HG03442 (cell line): Measurements from ENCODE around the gene CASTOR2.
"Not testable (repeated sequence)": the region's sequence is repeated elsewhere in the genome, so short reads cannot be mapped to it uniquely, and the experiment has no call there.

Experiments used
- ATAC-seq: cut with Tn5 transposase; IDR thresholded peaks from one replicate; pipeline ENCODE4 v1.9.1; 2021; ENCODE audit warnings: mild to moderate bottlenecking, moderate library complexity; ENCODE audit not compliant: unreplicated experiment

CASTOR2 gene

GRCh38 chr7:74964511-74965119, at the start of gene CASTOR2:
Gene CASTOR2, plus strand, starts transcription at chr7:74964705. Its CDS starts 281 bp downstream, at chr7:74964986.
- peak; percentile 85 for ATAC-seq

GRCh38 chr7:74922321-74922890, 42.1 kb upstream of the CASTOR2 start:
- ATAC-seq = not testable (repeated sequence)

- not testable (repeated sequence) for ATAC-seq
Observed at GRCh38 chr7:74923644-74924043, 40.9 kb upstream of the CASTOR2 start.

- ATAC-seq = not testable (repeated sequence)
Observed at GRCh38 chr7:74926968-74927367, 37.5 kb upstream of the CASTOR2 start.

GRCh38 chr7:74931563-74932328, 32.8 kb upstream of the CASTOR2 start:
- ATAC-seq = not testable (repeated sequence)

GRCh38 chr7:74939429-74939828, 25.1 kb upstream of the CASTOR2 start:
- not testable (repeated sequence) for ATAC-seq

GRCh38 chr7:74941302-74942069, 23.0 kb upstream of the CASTOR2 start:
- not testable (repeated sequence) for ATAC-seq

GRCh38 chr7:74943923-74944322, 20.6 kb upstream of the CASTOR2 start:
- not testable (repeated sequence) for ATAC-seq

GRCh38 chr7:74947741-74948140, 16.8 kb upstream of the CASTOR2 start:
- not testable (repeated sequence) for ATAC-seq

- not testable (repeated sequence) for ATAC-seq
Observed at GRCh38 chr7:74953774-74954173, 10.7 kb upstream of the CASTOR2 start.

GRCh38 chr7:74958328-74958727, 6.2 kb upstream of the CASTOR2 start:
- ATAC-seq = not testable (repeated sequence)

GRCh38 chr7:74963704-74964510, 598 bp upstream of the CASTOR2 start:
- not testable (repeated sequence) for ATAC-seq

GRCh38 chr7:74966208-74966854, 1.8 kb downstream of the CASTOR2 start:
- not testable (repeated sequence) for ATAC-seq

- ATAC-seq = not testable (repeated sequence)
Observed at GRCh38 chr7:74966909-74967308, 2.4 kb downstream of the CASTOR2 start.

- ATAC-seq = not testable (repeated sequence)
Observed at GRCh38 chr7:74971431-74971830, 6.9 kb downstream of the CASTOR2 start.

GRCh38 chr7:74972377-74972776, 7.9 kb downstream of the CASTOR2 start:
- not testable (repeated sequence) for ATAC-seq

GRCh38 chr7:74975959-74976358, 11.5 kb downstream of the CASTOR2 start:
- ATAC-seq = not testable (repeated sequence)

- ATAC-seq = not testable (repeated sequence)
Observed at GRCh38 chr7:74977523-74977922, 13.0 kb downstream of the CASTOR2 start.

- not testable (repeated sequence) for ATAC-seq
Observed at GRCh38 chr7:74988436-74988835, 23.9 kb downstream of the CASTOR2 start.

GRCh38 chr7:74993121-74993520, 28.6 kb downstream of the CASTOR2 start:
- ATAC-seq = no peak
